ENCODE data around the gene FHOD3. TPM values are rescaled to one million over a fixed set of nuclear protein-coding genes. Genes with fewer than 3 reads are reported as not detected.

Gene FHOD3
- total RNA-seq, 1 experiment from 2014 or later = 22.7 TPM

GRCh38 chr18:36279001-36279400 lies 18.5 kb upstream of the FHOD3 start:
- no peak for DNase-seq (ENCODE audit: low read depth, low spot score)
- ATAC-seq = no peak
- in situ Hi-C loops (cut with HindIII; ENCODE audit: low pct_unique_long_range_greater_than_20kb, low sequenced_read_pairs) (no loop called here), intact Hi-C loops (cut with micrococcal nuclease; ENCODE audit: unreplicated experiment) (no loop called here)
- Histone ChIP-seq H3K9me3 (ENCODE audit: control insufficient read depth, insufficient read depth, low read depth, low read length) (no peaks in the 10 kb centered on the region), H3K4me1 (ENCODE audit: control insufficient read depth, insufficient read depth, low read length) (no peaks in the 10 kb centered on the region), H3K36me3 (ENCODE audit: control insufficient read depth, insufficient read depth, low read length) (no peaks in the 10 kb centered on the region), H3K4me3 (ENCODE audit: low read depth in 2 of 2, low read length in 2 of 2) (no peak overlapping the region), H3K27me3 (ENCODE audit: control insufficient read depth, insufficient read depth, low read length) (no peaks in the 10 kb centered on the region; the same call in 1 of the 2 replicates), H3K27ac (ENCODE audit: low read length) (no peak overlapping the region)
- ChIA-PET CTCF (no interaction called here), POLR2A (no interaction called here)
- BruUV-seq (replicated peaks) = no TSS peak
- no peak for TF ChIP-seq POLR2AphosphoS5 (IDR thresholded peaks at IDR 0.05; ENCODE audit: low read depth, low read length)
- no peak for TF ChIP-seq CTCF (IDR thresholded peaks at IDR 0.05)
- TF ChIP-seq SIN3A (IDR thresholded peaks at IDR 0.05; ENCODE audit: borderline replicate concordance, insufficient read depth, low read depth, low read length) = no peak
- no peak for TF ChIP-seq TCF7L2 (IDR thresholded peaks at IDR 0.05; ENCODE audit: low read depth, low read length)
- TF ChIP-seq REST (IDR thresholded peaks at IDR 0.05; ENCODE audit: insufficient read depth in 1 of 2, low read depth in 2 of 2, low read length in 1 of 2) = no peak

GRCh38 chr18:36281936-36282335 lies 15.6 kb upstream of the FHOD3 start:
- CTCF ChIA-PET = interaction anchor here (0.5 to 1.1 kb wide), 2 partner anchors 62 to 153 kb away, joined by 3 to 4 read pairs; no protein-coding TSS in a partner anchor
- POLR2A ChIA-PET = no interaction called here

More at GRCh38 chr18:36281936-36282335, 15.6 kb upstream of the FHOD3 start:
- intact Hi-C loops (cut with micrococcal nuclease; ENCODE audit: unreplicated experiment) (loop anchor here (5.0 kb wide), 2 partner anchors 185 to 265 kb away; no protein-coding TSS in a partner anchor), in situ Hi-C loops (cut with HindIII; ENCODE audit: low pct_unique_long_range_greater_than_20kb, low sequenced_read_pairs) (no loop called here)
- no peaks in the 10 kb centered on the region for H3K36me3 ChIP-seq (ENCODE audit: control insufficient read depth, insufficient read depth, low read length)
- no TSS peak for BruUV-seq (replicated peaks)
- no peaks in the 10 kb centered on the region for H3K4me1 ChIP-seq (ENCODE audit: control insufficient read depth, insufficient read depth, low read length)
- no peaks in the 10 kb centered on the region for H3K9me3 ChIP-seq (ENCODE audit: control insufficient read depth, insufficient read depth, low read depth, low read length)
- TF ChIP-seq SIN3A (IDR thresholded peaks at IDR 0.05; ENCODE audit: borderline replicate concordance, insufficient read depth, low read depth, low read length) (no peak), REST (IDR thresholded peaks at IDR 0.05; ENCODE audit: insufficient read depth in 1 of 2, low read depth in 2 of 2, low read length in 1 of 2) (no peak)
- H3K4me3 ChIP-seq (ENCODE audit: low read depth in 2 of 2, low read length in 2 of 2) = no peak overlapping the region
- ATAC-seq = no peak
- H3K27me3 ChIP-seq (ENCODE audit: control insufficient read depth, insufficient read depth, low read length) = no peaks in the 10 kb centered on the region; the same call in 1 of the 2 replicates
- no peak overlapping the region for H3K27ac ChIP-seq (ENCODE audit: low read length)
- no peak for DNase-seq (ENCODE audit: low read depth, low spot score)

Data from Panc1 (cell line).